Measurements from ENCODE around the gene KSR2. TPM values are rescaled to one million over a fixed set of nuclear protein-coding genes. Genes with fewer than 3 reads are reported as not detected.

KSR2 gene
- total RNA-seq, 1 donor from 2014 or later, result 0.25 TPM

GRCh38 chr12:117437516-117438255, 531.1 kb downstream of the KSR2 start:
- intact Hi-C loops (cut with DNase I), result no loop called here
- Histone ChIP-seq H3K4me3 (no peak overlapping the region), H3K4me1 (no peaks in the 10 kb centered on the region), H3K27ac (no peak overlapping the region), H3K27me3 (no peaks in the 10 kb centered on the region), H3K9me3 (no peaks in the 10 kb centered on the region), H3K36me3 (no peaks in the 10 kb centered on the region)
- TF ChIP-seq POLR2A (IDR thresholded peaks at IDR 0.05), result no peak
- no peak for TF ChIP-seq CTCF (IDR thresholded peaks at IDR 0.05)
- no peak for TF ChIP-seq POLR2AphosphoS5 (IDR thresholded peaks at IDR 0.05; ENCODE audit: insufficient read depth in 1 of 2, low read depth in 1 of 2)
- no peak for DNase-seq (ENCODE audit: extremely low spot score in 2 of 2)

DNA sequence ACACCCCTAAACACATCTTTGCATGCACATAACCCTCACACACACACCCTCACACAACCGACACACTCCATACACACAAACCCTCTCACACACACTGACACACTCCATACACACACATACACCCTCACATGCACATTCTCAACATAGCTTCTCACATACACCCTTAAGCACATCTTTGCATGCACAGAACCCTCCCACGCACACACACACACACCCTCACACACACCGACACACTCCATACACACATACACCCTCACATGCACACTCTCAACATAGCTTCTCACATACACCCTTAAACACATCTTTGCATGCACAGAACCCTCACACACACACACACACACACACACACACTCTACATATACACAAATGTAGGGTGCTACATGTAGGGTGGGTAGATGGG, 534.9 kb downstream of the KSR2 start:
- no peak for TF ChIP-seq POLR2A (IDR thresholded peaks at IDR 0.05)
- TF ChIP-seq CTCF (IDR thresholded peaks at IDR 0.05), result no peak
- TF ChIP-seq POLR2AphosphoS5 (IDR thresholded peaks at IDR 0.05; ENCODE audit: insufficient read depth in 1 of 2, low read depth in 1 of 2), result no peak
- Histone ChIP-seq H3K4me3 (no peak overlapping the region), H3K4me1 (no peaks in the 10 kb centered on the region), H3K27ac (no peak overlapping the region), H3K9me3 (no peaks in the 10 kb centered on the region), H3K36me3 (no peaks in the 10 kb centered on the region), H3K27me3 (no peaks in the 10 kb centered on the region)
- no peak for DNase-seq (ENCODE audit: extremely low spot score in 2 of 2)
- intact Hi-C loops (cut with DNase I), result no loop called here

- no peaks in the 10 kb centered on the region for H3K27me3 ChIP-seq
- TF ChIP-seq POLR2AphosphoS5 (IDR thresholded peaks at IDR 0.05; ENCODE audit: insufficient read depth in 1 of 2, low read depth in 1 of 2) (no peak), CTCF (IDR thresholded peaks at IDR 0.05) (no peak)
- H3K27ac ChIP-seq, result no peak overlapping the region
- no peaks in the 10 kb centered on the region for H3K9me3 ChIP-seq
- H3K4me3 ChIP-seq, result no peak overlapping the region
- no peaks in the 10 kb centered on the region for H3K4me1 ChIP-seq
- no peak for DNase-seq (ENCODE audit: extremely low spot score in 2 of 2)
- no peaks in the 10 kb centered on the region for H3K36me3 ChIP-seq
- intact Hi-C loops (cut with DNase I), result no loop called here
Measured at GRCh38 chr12:117430246-117430645, 538.5 kb downstream of the KSR2 start.

GRCh38 chr12:117427211-117427610, 541.6 kb downstream of the KSR2 start:
- TF ChIP-seq POLR2A (IDR thresholded peaks at IDR 0.05) (no peak), POLR2AphosphoS5 (IDR thresholded peaks at IDR 0.05; ENCODE audit: insufficient read depth in 1 of 2, low read depth in 1 of 2) (no peak), CTCF (IDR thresholded peaks at IDR 0.05) (no peak)
- DNase-seq (ENCODE audit: extremely low spot score in 2 of 2), result no peak
- no peaks in the 10 kb centered on the region for H3K36me3 ChIP-seq
- no peaks in the 10 kb centered on the region for H3K9me3 ChIP-seq
- intact Hi-C loops (cut with DNase I), result no loop called here
- H3K4me1 ChIP-seq, result no peaks in the 10 kb centered on the region
- H3K27ac ChIP-seq, result no peak overlapping the region
- no peaks in the 10 kb centered on the region for H3K27me3 ChIP-seq
- no peak overlapping the region for H3K4me3 ChIP-seq

DNA sequence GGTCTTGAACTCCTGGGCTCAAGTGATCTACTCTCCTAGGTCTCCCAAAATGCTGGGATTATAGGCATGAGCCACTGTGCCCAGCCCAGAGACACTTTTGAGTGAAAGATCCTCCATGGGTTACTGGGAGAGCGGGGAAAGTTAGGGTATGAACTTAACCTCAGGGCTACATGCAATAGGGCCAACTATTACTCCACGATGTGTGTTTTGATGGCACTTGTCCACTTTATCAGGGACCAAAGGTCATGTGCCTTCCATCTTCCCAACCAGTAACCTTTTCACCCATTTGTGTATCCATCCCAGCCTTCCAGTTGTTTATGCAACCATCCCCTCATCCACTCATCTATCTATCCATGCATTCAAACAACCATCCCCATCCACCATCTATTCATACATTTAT, 546.8 kb downstream of the KSR2 start:
- Histone ChIP-seq H3K4me3 (no peak overlapping the region), H3K4me1 (no peaks in the 10 kb centered on the region), H3K27ac (no peak overlapping the region), H3K36me3 (no peaks in the 10 kb centered on the region), H3K27me3 (no peaks in the 10 kb centered on the region), H3K9me3 (no peaks in the 10 kb centered on the region)
- DNase-seq (ENCODE audit: extremely low spot score in 2 of 2), result no peak
- TF ChIP-seq CTCF (IDR thresholded peaks at IDR 0.05) (no peak), POLR2A (IDR thresholded peaks at IDR 0.05) (no peak), POLR2AphosphoS5 (IDR thresholded peaks at IDR 0.05; ENCODE audit: insufficient read depth in 1 of 2, low read depth in 1 of 2) (no peak)
- intact Hi-C loops (cut with DNase I), result no loop called here
